ENCODE measurements around the gene DYRK1A.
"Not testable (repeated sequence)": the region's sequence is repeated elsewhere in the genome, so short reads cannot be mapped to it uniquely, and the experiment has no call there.

Gene DYRK1A

DNA sequence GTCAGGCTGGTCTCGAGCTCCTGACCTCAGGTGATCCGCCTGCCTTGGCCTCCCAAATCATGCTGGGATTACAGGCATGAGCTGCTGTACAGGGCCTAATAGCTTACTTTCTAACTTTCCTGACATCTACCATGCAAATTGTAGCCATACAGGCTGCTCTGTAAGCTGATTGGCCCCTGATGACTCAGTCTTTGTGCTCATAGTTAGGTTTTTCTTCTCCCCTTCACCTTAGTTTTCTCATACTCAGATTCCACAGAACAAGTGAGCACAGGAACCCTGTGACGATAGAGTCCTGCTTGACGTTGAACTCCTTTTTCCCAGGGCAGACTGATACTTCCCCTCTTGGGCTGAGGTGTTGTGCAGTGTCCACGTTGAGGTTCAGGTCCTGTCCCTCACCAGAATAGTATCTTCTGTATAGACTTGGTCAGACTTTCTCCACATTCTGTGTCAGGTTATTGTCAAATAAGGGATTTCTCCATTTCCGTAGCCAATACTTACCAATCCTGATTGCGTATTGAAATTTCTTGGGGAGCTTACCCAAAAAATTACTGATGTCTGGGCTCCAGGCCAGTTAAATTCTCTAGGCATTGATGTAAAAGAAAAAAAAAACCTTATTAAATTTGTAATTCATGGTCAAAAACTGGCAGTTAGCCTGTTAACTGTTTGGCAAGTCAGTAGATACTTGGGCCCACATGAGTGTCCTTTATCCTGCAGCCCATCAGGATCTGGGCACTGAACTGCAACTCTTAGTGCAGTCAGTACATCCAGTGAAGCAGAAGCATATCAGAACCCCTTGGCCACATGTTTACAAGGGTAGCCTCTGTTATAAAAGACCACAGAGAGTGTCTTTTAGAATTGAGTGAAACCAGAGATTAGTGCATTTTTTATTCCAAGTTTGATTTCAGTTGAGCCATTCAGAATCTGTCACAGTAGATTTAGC is 118.2 kb downstream of the DYRK1A start:
- DNase-seq (ENCODE audit: low read depth), result no peak

- no peak for DNase-seq (ENCODE audit: low read depth)
These were observed 123.0 kb downstream of the DYRK1A start for GRCh38 chr21:37489553-37489952.

DNA sequence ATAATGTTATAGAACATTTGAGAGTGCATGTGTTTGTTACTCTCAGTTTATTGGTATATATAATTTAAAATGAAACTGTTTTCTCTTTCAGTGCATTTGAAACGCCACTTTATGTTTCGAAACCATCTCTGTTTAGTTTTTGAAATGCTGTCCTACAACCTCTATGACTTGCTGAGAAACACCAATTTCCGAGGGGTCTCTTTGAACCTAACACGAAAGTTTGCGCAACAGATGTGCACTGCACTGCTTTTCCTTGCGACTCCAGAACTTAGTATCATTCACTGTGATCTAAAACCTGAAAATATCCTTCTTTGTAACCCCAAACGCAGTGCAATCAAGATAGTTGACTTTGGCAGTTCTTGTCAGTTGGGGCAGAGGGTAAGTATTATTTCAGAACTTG is 123.5 kb downstream of the DYRK1A start:
- DNase-seq (ENCODE audit: low read depth), result no peak

- DNase-seq (ENCODE audit: low read depth), result no peak
These were observed 130.4 kb downstream of the DYRK1A start for GRCh38 chr21:37496972-37497371.

GRCh38 chr21:37498664-37499063 is 132.1 kb downstream of the DYRK1A start:
- DNase-seq (ENCODE audit: low read depth), result no peak

- DNase-seq (ENCODE audit: low read depth), result no peak
These were observed 136.4 kb downstream of the DYRK1A start for GRCh38 chr21:37502947-37503346.

DNA sequence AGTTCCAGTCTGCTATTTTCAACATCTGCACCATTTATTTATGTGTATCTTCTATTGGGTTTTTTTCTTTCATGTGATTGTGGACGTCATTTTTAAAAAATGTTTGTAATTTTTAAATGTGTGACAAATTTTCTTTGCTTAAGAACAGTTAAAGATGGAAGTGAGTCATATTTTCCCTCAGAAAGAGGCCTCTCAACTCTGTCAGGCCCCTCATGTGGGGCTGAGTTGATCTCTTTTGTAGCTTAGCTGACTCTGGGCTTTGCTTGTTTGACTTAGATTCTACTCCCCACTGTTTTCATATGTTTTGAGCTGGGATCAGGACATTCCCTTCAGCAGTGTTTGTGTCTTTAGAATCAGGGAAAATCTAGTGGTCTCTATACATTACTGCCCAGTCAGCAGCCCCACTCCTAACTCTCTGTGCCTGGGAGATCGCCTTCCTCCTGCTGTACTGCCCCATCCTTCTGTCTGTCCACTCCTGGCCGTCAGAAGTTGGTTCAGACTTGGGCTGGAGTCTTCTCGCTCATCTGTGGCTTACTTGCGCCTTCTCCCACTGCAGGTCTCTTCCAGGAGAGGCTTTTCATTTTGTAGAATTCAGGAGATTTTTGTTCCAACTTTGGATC is 137.4 kb downstream of the DYRK1A start:
- peak; percentile 3 for DNase-seq (ENCODE audit: low read depth)

GRCh38 chr21:37505963-37506362 is 139.4 kb downstream of the DYRK1A start:
- DNase-seq (ENCODE audit: low read depth), result no peak

GRCh38 chr21:37507716-37508115 is 141.1 kb downstream of the DYRK1A start:
- no peak for DNase-seq (ENCODE audit: low read depth)

GRCh38 chr21:37508341-37508740 is 141.8 kb downstream of the DYRK1A start:
- DNase-seq (ENCODE audit: low read depth), result no peak

GRCh38 chr21:37509802-37510393 is 143.3 kb downstream of the DYRK1A start:
- no peak for DNase-seq (ENCODE audit: low read depth)

- DNase-seq (ENCODE audit: low read depth), result no peak
These were observed 145.3 kb downstream of the DYRK1A start for GRCh38 chr21:37511848-37512247.

DNA sequence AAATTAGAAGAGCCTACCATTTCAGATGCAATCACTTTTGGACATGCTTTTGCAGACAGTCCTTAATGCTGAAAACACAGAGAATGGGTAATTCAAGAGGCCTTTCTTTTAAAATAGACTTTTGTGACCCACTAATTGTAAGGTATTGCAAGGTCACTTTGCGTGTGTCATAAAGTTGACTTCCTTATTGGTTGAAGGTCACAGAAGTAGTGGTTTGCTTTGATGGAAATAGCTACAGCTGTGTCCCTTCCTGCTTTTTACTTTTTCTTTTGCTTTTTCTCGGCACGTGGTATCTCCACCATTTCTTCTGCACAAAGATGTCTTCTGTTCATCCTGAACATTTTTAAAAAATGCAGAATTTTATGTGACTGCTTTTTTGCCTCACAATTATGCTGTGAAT is 146.8 kb downstream of the DYRK1A start:
- no peak for DNase-seq (ENCODE audit: low read depth)

GRCh38 chr21:37514038-37514667 is 147.6 kb downstream of the DYRK1A start:
- no peak for DNase-seq (ENCODE audit: low read depth)

DNA sequence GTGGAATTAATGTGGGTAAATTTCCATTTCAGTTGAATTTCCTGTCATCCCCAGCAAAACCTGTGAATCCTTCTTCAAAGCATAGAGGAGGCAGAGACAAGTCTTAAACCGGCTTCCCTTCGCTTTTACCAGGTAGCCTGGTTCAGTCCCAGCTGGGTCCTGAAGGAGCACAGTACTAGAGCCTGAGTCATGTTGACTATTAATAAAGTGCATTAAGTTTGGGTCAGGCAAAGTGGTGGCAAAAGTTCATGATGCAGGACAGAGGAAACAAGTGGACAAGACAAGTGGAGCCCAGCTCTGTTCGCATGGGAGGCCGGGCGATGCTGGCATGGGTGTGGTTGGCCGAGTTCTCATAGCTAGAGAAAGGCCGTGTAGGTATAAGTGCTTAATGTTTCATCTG is 150.4 kb downstream of the DYRK1A start:
- no peak for DNase-seq (ENCODE audit: low read depth)

DNA sequence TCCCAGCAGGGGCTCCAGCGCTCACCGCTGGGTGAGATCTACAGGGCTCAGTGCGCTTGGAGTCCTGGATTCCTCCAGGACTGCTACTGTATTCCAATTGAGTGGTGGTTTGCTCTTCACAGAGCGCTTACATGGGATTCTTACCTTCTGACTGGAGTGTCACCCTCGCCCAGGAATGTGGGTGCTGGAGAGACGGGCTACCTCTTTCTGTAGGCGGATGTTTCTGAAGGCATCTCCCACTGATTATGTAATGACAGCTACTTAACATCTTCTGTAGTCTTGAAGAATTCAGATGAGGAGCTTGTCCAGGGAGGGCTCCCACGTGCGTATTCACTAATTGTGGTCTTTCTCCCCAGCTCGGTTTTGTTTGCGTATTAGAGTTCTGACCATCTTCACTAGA is 154.2 kb downstream of the DYRK1A start:
- no peak for DNase-seq (ENCODE audit: low read depth)

DNA sequence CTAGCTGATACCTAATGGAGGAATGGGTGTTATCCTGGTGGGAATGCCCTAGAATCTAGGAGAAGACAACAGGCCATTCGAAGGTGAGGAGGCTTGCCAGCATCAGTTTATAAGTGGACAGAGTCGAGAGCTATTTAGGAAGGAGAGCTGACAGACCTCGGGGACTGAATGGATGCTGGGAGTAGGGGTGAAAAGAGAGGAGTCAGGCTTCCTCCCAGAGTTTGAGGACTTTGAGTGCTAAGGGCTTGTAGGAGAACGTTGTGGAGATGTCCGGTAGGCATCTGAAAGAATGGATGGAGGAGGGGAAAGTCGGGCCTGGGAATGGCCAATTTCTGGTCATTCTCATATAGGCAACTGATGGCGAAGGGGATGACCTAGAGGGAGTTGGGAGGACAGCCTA is 155.1 kb downstream of the DYRK1A start:
- no peak for DNase-seq (ENCODE audit: low read depth)

DNA sequence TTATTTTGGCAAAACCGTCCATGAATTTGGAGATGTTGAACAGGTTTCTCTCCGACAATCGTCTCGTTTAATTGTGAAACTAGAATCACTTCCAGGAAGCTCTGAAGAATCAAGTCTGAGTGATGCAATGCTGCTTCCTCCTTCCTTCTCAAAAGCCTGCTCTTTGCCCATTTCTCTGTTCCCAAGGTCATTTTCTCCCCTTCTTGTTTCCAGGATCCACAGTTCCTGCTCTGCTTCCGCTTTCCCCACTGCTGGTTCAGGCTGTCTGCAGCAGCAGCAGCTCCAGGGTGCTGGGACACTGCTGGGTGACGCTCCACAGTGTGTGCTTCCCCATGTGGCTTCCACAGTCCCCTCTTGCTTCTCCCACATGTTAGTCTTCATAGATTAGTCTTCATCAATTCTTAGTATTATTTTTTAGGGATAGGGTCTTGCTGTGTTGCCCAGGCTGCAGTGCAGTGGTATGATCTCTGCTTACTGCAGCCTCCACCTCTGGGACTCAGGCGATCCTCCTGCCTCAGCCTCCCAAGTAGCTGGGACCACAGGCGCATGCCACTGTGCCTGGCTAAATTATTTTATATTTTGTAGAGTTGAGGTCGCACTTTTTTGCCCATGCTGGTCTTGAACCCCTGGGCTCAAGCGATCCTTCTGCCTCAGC is 156.2 kb downstream of the DYRK1A start:
- DNase-seq (ENCODE audit: low read depth), result no peak

DNA sequence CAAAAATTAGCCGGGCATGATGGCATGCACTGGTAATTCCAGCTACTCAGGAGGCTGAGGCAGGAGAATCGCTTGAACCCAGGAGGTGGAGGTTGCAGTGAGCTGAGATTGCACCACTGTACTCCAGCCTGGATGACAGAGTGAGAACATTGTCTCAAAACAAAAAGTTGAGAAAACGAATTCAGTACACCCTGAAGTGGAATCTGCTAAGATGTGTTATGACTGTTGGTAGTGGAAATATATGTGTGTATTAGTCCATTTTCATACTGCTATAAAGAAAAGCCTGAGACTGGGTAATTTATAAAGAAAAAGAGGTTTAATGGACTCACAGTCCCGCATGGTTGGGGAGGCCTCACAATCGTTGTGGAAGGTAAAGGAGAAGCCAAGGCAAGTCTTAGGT is 158.4 kb downstream of the DYRK1A start:
- not testable (repeated sequence) for DNase-seq (ENCODE audit: low read depth)

GRCh38 chr21:37525810-37526209 is 159.2 kb downstream of the DYRK1A start:
- DNase-seq (ENCODE audit: low read depth), result no peak

DNA sequence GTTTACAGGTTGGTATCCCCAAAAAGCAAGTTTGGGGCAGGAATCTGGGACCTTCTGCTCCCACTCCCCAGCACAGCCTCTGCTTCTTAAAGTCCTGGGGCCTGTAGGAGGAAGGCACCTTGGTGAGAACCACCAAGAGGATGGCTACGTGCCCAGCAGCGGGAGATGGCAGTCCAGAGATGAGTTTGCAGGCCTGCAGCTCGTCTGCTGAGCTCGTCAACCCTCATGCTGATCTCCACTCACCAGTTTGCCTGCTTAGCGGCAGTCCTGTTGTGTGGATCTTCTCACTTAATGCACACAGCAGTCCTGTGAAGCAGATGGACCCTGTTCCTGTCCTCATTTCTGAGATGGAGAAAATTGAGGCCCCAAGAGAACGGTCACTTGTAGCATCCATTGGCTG is 160.5 kb downstream of the DYRK1A start:
- no peak for DNase-seq (ENCODE audit: low read depth)

GRCh38 chr21:37527716-37528115 is 161.1 kb downstream of the DYRK1A start:
- no peak for DNase-seq (ENCODE audit: low read depth)
